Measurements from ENCODE around the gene BPIFB2.

DNA sequence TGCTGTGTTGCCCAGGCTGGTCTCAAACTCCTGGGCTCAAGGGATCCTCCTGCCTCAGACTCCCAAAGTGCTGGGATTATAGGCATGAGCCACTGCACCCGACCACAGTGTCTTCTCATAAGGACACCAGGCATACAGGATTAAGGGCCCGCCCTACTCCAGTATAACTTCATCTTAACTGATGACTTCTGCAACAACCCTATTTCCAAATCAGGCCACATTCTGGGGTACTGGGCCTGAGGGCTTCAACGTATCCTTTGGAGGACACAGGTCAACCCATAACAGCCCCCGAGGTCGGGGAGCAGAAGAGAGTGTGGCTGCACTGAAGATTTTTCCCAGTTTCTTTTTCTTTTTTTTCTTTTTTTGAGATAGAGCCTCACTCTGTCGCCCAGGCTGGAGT, 42.9 kb upstream of the BPIFB2 start:
- TF ChIP-seq SIN3A (IDR thresholded peaks at IDR 0.05; ENCODE audit: borderline replicate concordance, low read depth, low read length) (no peak), MXI1 (IDR thresholded peaks at IDR 0.05; ENCODE audit: low read depth, low read length) (no peak), POLR2AphosphoS5 (IDR thresholded peaks at IDR 0.05; ENCODE audit: low read depth, low read length) (no peak), GABPA (IDR thresholded peaks at IDR 0.05; ENCODE audit: low read depth) (no peak), EP300 (IDR thresholded peaks at IDR 0.05; ENCODE audit: borderline replicate concordance in 1 of 2, low read depth in 1 of 2, low read length in 1 of 2) (no peak), FOXM1 (IDR thresholded peaks at IDR 0.05; ENCODE audit: low read depth) (no peak), NFIC (IDR thresholded peaks at IDR 0.05; ENCODE audit: borderline replicate concordance) (no peak), TCF12 (IDR thresholded peaks at IDR 0.05) (no peak), FOXJ3 (CRISPR knock-in tag; IDR thresholded peaks at IDR 0.05) (no peak), RAD21 (IDR thresholded peaks at IDR 0.05; ENCODE audit: low read length) (no peak)
- TF ChIP-seq, protein P1, sequence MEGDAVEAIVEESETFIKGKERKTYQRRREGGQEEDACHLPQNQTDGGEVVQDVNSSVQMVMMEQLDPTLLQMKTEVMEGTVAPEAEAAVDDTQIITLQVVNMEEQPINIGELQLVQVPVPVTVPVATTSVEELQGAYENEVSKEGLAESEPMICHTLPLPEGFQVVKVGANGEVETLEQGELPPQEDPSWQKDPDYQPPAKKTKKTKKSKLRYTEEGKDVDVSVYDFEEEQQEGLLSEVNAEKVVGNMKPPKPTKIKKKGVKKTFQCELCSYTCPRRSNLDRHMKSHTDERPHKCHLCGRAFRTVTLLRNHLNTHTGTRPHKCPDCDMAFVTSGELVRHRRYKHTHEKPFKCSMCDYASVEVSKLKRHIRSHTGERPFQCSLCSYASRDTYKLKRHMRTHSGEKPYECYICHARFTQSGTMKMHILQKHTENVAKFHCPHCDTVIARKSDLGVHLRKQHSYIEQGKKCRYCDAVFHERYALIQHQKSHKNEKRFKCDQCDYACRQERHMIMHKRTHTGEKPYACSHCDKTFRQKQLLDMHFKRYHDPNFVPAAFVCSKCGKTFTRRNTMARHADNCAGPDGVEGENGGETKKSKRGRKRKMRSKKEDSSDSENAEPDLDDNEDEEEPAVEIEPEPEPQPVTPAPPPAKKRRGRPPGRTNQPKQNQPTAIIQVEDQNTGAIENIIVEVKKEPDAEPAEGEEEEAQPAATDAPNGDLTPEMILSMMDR (IDR thresholded peaks at IDR 0.05), result no peak
- TF ChIP-seq, protein P2, sequence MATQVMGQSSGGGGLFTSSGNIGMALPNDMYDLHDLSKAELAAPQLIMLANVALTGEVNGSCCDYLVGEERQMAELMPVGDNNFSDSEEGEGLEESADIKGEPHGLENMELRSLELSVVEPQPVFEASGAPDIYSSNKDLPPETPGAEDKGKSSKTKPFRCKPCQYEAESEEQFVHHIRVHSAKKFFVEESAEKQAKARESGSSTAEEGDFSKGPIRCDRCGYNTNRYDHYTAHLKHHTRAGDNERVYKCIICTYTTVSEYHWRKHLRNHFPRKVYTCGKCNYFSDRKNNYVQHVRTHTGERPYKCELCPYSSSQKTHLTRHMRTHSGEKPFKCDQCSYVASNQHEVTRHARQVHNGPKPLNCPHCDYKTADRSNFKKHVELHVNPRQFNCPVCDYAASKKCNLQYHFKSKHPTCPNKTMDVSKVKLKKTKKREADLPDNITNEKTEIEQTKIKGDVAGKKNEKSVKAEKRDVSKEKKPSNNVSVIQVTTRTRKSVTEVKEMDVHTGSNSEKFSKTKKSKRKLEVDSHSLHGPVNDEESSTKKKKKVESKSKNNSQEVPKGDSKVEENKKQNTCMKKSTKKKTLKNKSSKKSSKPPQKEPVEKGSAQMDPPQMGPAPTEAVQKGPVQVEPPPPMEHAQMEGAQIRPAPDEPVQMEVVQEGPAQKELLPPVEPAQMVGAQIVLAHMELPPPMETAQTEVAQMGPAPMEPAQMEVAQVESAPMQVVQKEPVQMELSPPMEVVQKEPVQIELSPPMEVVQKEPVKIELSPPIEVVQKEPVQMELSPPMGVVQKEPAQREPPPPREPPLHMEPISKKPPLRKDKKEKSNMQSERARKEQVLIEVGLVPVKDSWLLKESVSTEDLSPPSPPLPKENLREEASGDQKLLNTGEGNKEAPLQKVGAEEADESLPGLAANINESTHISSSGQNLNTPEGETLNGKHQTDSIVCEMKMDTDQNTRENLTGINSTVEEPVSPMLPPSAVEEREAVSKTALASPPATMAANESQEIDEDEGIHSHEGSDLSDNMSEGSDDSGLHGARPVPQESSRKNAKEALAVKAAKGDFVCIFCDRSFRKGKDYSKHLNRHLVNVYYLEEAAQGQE (IDR thresholded peaks at IDR 0.05; ENCODE audit: low read depth, low read length), result no peak
- TF ChIP-seq, protein P3, sequence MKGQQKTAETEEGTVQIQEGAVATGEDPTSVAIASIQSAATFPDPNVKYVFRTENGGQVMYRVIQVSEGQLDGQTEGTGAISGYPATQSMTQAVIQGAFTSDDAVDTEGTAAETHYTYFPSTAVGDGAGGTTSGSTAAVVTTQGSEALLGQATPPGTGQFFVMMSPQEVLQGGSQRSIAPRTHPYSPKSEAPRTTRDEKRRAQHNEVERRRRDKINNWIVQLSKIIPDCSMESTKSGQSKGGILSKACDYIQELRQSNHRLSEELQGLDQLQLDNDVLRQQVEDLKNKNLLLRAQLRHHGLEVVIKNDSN (IDR thresholded peaks at IDR 0.05; ENCODE audit: borderline replicate concordance, low read depth), result no peak

All from SK-N-SH (cell line).